GM18499 (cell line): ENCODE measurements around the gene POF1B.

Experiments used
- ATAC-seq: cut with Tn5 transposase; IDR thresholded peaks from one replicate; pipeline ENCODE4 v1.9.1; 2021; ENCODE audit warnings: moderate number of reproducible peaks; ENCODE audit not compliant: insufficient read depth, unreplicated experiment

The POF1B gene

GRCh38 chrX:85243761-85244449, 135.6 kb downstream of the POF1B start, which contains the start of the genes SATL1 and ZNF711:
SATL1 (minus strand) TSS chrX:85243779; CDS start chrX:85108968, 134,811 bp downstream.
ZNF711 (plus strand) TSS chrX:85243991; CDS start chrX:85247573, 3,582 bp downstream.
- ATAC-seq = peak; percentile 38

GRCh38 chrX:85243155-85243554, 136.3 kb downstream of the POF1B start:
- ATAC-seq = no peak
